SW480 (cell line): Measurements from ENCODE around the gene IFNA13.
"Not testable (repeated sequence)": the region's sequence is repeated elsewhere in the genome, so short reads cannot be mapped to it uniquely, and the experiment has no call there.

Experiments
- DNase-seq: peaks from one replicate; pipeline ENCODE4 v3.0.0-alpha.2; 2016; ENCODE audit warnings: low spot score

The IFNA13 gene

DNA sequence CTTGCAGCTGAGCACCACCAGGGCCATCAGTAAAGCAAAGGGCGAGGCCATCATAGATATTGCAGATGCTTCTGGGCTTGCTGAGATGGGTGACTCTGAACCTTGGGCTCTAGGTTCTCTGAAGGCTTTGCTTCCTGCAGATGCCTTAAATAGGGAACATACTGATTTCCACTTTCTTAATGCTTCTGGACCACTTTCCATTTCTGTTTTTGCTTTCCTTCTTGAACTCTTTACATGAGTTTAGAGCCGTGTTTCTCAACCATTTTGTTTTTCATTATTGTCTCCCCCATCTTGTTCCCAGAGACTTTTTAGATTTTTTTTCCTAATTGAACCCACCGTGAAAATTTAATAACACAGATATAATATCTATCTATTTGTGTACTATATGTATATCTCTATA is at the start of gene IFNA13:
IFNA13 (minus strand) TSS at position 101 of the 400 bp plus-strand sequence; CDS start at position 54, 47 bp downstream.
- DNase-seq = no peak

DNA sequence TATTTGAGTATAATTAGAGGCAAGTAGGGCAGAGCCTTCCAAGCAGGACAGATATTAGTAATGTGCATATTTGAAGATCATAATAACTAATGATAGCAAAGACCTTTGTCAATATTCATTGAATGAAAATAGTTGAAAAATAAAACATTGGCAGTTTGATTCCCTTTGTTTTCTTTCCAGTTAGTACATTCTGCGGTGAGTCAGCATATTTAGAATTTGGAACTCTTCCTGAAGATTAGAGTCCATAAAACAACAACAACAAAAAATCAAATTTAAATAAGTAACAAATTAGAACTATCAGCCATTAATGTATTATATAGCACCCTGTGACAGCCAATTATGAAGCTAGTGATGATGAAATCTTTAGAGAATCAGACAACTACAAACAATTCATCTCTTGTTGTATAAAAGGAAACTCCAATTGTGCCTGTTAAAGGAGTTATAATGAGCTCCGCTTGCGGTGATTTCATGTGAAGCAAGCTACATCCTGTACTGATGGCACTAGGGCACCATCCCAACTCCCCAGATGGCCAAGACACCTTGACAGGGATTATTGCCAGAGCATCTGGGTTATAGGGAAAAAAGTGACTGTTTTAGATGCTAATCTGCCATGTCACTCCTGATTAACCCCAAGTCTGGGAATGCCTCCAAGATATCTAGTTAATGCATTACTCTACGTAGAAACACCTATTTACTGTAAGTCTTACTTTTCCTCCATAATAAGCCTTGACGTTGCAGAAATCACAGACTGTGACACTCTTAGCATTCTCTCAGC is 47.8 kb upstream of the IFNA13 start:
- no peak for DNase-seq

DNA sequence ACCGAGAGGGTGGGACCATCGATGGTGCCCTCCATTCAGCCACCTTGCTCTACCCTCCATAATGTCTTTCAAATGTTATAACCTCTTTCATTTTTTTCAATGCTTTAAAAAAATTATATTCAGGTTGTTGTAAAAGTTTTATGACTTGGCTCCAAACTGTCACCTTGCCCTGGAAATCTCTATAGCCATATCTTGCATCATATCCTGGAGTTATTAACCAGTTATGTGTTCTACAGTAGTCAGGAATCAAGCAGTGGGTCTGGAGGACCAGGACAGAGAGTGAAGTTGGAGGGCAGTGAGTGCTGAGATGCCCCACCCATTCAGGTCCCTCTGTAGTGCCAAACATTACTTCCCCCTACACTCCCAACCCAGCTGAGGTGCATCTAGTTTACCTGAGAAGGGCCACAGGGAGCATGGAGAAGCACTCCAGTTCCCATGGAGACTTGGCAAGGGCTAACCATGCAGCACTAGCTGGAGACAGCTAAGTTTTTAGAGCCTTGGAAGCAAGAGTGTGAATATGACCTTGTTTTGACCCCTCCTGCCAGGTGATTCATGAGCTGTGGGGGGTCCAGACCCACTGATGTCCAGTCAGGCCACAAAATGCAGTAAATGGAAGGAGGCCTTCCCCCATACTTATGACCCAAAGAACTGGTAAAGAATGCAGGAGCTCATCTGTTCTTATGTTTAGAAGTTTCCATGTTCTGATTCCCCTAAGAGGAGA is 46.5 kb upstream of the IFNA13 start:
- no peak for DNase-seq

DNA sequence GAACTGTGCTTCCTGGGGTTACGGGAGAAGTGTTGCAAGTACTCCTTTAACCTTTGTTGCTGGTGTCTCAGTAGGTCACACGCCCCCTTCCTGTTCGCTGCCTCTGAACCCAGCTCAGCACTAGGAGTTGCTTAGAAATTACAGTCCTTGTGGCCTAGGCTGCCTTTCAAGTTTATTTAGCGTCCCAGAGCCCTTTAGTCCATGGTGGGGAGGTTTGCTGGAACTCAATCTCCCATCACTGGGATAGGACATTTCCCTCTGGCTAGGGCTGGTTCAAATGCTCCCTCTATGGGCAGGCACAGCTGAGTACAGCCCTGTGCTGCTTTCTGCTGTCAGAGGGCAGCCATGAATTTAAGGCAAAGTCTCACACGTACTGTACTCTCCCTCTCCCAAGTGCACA is 45.8 kb upstream of the IFNA13 start:
- no peak for DNase-seq

DNA sequence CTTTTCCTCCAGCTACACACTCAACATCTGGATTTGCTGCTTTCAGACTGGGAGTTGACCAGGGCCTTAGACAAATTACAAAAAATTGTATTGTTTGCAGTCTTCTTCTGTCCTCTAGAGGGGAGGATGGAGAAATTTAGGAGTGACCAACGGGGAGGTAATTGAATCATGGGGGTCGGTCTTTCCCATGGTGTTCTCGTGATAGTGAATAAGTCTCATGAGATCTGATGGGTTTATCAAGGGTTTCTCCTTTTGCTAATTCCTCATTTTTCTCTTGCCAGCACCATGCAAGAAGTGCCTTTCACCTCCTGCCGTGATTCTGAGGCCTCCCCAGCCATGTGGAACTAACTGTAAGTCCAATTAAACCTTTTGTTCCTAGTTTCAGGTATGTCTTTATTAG is 45.3 kb upstream of the IFNA13 start:
- DNase-seq = no peak

DNA sequence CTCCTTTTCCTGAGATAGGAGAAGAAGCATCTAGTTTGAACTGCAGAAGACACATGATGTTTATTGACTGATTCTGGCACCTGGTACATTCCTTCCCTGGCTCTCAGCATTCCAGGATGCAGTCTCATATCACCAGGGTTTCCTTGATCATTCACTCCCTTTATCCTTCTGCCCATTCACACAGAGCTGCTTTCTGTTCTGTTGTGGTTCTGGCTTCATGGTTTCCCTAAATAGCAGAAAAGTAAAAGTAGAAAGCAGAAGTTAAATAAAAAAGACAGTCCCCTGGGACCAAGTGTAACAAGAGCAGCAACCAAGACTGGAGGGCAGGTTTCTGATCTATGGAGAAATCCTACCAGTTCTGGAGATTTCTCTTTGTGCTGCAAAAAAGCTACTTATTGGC is 44.2 kb upstream of the IFNA13 start:
- no peak for DNase-seq

DNA sequence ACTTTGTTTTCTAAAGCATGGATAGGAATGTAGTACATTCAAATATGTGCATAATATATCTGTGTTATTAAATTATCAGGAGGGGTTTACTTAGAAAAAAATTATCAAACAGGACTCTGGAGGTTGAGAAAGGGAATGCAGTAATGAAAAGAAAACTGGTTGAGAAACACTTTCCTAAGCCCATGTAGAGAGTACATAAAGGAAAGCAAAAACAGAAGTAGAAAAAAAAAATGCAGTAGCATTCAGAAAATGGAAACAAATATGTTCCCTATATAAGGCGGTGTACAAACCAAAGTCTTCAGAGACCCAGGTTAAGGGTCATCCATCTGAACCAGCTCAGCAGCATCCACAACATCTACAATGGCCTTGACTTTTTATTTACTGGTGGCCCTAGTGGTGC is 41.0 kb upstream of the IFNA13 start, which contains the start of gene IFNA8:
IFNA8 (plus strand) TSS at position 301 of the 400 bp plus-strand sequence; CDS start at position 361, 60 bp downstream.
- no peak for DNase-seq

DNA sequence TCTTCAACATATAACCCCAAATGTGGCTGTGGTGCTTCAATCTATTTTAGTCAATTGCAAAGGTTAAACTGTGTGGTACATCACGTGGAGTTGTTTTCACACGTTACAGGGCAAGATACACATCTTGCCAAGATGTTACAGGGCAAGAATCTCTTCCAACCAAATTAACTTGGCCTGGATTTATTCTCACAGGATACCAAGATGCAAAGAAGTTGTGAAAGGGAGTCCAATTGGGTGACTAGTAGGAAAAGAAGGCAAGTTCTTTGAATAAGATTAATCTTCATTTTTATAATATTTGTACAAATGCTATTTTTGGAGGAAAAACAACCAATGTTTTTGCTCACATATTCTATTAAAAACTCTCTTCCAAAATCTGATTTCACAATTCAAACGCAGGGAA is 36.3 kb upstream of the IFNA13 start:
- no peak for DNase-seq

DNA sequence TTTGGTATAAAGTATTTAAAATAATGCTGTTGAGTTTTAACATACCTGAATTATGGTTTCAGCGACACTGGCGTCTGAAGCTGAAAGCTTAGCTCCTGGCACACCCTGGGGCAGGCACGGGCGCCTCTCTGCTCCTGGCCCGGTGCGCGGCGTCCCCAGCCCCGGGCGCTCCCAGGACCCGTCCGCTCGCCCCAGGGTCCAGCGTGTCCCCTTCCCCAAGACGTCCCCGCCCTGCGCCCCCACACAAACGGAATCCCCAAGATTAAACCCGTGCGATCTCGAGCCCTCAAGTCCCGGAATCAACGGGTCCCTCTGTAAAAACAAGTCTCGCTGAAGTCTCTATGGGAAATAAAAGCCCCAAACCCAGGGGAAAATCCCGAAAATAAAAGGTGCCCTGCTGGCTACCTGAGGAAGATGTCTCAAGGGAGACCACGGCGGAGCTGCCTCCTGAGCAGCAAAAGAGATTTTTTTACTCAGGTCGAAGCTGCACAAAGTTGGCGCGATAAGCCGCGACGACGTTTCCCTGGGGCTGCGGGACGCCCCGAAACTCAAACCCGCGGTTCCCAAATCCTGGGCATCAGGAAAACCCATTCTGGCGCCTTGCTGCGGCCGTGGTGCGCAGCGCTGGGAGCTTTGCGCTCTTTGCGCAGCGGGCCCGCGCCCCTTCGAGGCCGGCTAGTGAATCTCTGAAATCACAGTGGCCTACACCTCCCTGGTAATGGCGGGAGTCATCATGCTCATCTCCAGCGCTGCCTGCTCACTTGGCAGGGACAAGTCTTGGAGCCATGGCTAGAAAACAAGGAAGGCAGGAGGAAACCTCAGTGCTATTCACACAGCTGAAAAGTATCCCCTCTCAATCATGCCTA is 34.8 kb upstream of the IFNA13 start:
- no peak for DNase-seq

DNA sequence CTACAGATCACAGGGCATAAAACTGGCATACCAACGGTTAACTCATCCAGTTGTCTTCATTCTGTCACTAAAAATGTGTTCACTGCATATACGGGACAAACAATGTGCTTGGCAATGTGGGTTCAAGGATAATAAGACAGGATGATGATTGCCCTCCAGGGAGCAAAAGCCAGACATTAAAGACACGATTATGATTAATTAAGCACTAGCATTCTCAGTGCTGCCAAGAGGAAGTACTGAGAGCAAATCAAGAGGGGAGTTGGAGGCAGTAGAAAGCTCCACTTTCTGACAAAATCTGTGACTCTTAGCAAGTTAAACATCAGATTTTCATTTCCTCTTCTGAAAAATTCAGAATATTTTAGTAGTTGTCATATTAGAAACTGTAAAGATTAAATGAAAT is 32.1 kb upstream of the IFNA13 start:
- DNase-seq = no peak

DNA sequence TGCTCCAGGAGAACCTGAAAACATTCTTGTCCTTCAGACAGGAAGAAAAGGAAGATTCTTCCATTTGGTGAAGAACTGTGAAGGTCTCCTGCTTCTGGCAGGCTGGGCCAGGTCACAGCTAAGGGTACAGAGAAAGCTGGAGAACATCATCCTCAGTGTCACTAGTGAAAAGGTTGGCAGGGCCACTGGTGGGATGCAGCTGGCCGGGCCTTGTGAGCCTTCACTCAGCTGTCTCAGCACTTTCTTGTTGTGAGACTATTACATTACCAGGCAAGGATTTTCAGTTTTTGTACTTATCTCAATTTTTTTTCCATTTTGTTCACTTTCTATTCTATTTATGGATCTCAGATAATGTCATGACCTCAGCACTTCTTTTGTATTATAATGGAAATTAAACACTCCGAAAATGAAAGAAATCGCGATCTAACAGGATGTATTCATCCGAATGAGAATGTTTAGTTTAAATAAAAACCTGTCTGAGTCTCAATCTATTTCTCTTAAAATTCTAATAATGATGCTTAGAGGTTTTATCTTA is 31.2 kb upstream of the IFNA13 start:
- no peak for DNase-seq

DNA sequence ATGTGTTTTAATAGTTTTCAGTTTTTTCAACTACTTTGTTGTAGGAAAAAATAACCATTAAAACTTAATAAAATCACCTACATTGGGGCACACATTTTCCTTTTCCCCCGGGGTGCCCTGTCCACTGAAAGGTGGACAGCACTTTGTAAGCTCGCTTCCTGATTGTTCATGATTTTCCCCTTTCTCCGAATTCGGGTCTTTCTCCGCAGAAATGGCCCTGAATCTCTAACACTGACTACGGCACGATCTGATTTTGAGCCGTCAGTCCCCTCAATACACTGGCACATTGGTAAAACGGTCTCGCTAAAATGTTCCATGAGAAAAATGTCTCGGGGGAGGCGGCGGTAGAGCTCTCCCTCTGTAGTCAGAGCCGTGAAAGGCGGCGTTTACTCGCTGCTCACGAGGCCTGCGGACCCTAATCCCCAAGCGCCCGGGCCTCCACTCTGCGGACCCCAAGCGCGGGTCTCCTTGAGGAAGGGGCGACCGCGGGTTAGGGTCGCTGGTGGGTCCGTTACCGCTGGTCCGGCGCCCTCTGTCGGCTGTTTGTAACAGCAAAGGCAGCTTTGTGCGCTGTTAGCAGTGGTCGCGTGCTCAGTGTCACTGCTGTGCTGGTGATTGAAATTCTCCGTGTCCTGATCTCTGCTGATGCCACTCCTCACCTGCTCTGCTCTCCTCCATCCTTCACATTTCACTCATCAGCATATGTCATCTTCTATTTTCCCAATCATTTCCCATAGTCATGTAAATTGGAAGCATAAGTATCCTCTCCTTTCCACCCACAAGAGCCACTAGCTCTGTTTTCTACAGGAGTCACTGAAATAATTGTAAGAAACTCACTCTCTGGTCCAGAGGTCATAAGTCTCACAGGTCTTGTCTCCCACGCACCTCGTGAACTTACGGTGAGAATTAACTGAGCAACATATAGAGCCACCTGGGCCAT is 28.2 kb upstream of the IFNA13 start:
- peak; percentile 42 for DNase-seq

DNA sequence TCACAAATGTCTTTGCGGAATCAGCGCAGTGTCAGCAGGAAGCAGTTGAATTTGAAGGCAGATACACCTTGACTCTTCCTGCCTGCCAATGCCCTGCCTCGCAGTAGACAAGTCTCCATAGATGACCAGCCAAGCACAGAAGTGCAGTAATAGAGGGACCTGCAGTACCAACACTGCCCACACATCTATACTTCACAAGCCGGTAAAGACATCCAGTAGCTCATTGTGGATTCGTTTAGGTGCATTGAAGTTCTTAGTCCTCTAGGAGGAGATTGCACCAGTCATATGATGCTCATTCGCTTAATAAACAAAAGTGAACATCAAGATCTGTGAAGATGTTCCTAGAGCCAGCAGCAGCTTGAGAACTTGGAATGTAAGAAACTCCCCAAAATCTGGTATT is 24.4 kb upstream of the IFNA13 start:
- peak; percentile 60 for DNase-seq

DNA sequence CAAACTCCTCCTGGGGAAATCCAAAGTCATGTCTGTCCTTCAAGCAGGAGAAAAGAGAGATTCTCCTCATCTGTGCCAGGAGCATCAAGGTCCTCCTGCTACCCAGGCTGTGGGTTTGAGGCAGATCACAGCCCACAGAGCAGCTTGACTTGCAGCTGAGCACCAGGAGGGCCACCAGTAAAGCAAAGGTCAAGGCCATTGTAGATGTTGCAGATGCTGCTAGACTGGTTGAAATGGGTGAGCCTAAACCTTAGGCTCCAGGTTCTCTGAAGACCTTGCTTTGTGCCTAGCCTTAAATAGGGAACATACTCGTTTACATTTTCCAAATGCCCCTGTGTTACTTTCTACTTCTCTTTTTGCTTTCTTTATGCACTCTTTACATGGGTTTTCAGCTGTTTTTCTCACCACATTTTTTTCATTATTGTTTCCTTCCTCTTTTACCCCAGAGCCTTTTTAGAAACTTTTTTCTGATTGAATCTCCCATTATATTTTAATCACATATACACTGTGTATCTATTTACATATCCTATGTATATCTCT is 17.3 kb upstream of the IFNA13 start, which contains the start of gene IFNA2:
IFNA2 (minus strand) TSS at position 268 of the 540 bp plus-strand sequence; CDS start at position 199, 69 bp downstream.
- DNase-seq = no peak

DNA sequence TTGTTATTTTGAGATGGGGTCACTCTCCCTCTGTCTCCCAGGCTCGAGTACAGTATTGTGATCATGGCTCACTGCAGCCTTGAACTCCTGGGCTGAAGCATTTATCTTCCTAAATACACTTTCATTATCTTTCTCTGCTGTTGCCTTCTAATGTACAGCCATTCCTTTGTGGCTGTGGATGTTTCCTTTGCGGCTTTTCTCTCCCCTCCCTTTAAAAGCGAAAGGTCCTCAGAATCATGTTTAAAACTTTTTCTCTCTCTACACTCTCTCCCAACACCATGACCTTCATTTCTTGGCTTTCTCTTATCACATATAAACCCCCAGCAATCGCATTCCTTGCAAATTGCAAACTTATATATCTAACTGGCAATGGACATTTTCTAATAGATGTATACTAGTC is 15.8 kb upstream of the IFNA13 start:
- no peak for DNase-seq

DNA sequence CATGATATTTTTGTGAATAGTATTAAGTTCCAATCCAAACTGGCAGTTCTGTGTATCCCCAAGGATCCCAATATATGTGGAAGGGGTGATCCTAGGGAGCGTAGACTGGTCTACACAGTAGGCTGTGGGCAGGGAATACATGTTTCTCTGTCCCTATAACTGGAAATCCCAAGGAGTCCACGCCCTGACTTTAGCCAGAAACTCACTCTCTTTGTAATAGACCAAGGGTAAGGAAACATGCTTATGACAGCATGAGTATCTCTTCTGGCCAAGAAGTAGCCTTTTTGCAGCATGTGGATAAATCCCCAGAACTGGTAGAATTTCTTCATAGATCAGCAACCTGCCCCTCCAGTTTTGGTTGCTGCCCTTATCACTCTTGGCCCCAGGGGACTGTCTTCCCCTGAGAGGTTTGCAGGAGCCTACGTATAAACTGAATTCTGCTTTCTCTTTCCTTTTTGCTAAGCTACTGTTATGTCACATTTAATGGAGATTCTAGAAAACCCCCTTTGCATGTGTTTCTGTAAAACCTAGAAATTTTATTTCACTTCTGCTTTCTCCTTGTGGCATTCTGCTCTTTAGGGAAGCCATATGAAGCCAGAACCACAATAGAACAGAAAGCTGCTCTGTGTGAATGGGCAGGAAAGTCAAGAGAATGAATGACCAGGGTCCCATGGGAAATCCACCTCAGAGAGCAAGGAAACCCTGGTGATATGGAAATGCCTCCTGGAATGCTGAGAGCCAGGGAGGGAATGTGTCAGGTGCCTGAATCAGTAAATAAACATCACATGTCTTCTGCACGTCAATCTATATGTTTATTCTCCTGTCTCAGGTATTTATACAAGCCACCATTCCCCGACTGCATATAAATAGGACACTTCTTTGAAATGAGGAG is 13.8 kb upstream of the IFNA13 start:
- DNase-seq = peak; percentile 14

DNA sequence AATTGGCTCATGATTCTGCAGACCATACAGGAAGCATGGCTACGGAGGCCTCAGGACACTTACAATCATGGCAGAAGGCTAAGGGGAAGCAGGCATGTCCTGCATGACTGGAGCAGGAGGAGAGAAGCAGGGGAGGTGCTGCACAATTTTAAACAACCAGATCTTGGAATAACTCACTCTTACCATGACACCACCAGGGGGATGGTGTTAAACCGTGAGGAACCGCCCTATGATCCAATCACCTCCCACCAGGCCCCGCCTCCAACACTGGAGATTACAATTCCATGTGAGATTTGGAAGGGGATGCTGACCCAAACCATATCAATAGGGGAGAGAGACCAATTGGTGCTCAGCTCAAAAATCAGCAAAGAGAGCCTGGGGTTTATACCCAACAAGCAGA is 3.6 kb upstream of the IFNA13 start:
- not testable (repeated sequence) for DNase-seq

DNA sequence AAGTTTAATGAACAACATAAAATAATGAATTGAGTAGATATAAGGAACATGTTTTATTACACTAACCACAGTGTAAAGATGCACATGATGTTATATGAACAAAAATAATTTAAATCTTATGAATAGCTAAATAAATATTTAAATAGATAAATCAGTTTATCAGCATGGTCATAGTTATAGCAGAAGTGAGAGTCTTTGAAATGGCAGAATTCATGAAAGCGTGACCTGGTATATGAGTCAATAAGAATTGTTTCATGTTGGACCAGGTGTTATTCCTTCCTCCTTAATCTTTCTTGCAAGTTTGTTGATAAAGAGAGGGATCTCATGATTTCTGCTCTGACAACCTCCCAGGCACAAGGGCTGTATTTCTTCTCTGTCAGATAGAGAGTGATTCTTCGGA is 688 bp downstream of the IFNA13 start:
- not testable (repeated sequence) for DNase-seq

DNA sequence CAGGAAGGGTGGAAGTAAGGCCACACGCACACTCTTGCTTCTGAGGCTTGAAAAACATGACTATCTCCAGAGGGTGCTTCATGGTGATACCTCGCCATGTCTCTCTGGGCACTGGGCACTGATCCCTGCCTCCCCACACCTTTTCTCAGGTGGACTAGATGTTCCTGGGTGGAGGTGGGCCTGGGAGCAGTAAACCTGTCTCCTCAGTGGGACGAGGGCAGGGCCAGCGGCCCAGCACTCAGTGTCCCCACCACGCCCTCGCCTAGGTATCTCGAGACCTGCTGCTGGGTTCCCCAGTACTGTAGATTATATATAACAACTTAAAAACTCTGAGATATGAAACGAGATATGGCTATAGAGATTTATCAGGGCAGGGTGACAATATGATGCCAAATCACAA is 5.6 kb downstream of the IFNA13 start:
- DNase-seq = no peak
